ENCODE results near the gene USP2.

DNA sequence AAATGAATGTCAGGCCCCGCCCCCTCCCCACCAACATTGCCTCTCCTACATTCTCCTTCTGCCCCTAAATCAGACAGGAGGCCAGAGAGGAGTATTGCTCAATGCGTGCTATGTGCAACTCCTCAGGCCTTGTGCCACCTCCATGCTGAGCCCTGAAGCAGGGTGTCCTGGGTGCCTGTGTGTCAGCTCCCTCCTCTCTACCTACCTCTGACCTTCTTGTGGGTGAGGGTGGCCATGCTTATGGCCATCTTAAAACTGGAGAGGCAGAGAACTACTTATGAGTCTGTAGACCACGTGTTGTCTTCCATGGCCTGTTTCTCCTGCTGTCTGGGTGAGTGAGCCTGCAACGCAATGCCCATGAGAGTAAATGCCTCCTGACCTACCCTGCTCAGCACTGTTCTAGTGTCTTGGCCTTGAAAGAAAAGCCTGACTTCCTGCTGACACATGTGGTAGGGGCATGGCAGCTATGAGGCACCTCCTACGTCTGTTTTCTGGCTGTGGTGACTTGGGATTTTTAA lies 75.1 kb downstream of the USP2 start:
- no peak for TF ChIP-seq EZH2 (IDR thresholded peaks at IDR 0.05; ENCODE audit: borderline replicate concordance, low read length)
- TF ChIP-seq, protein P1, sequence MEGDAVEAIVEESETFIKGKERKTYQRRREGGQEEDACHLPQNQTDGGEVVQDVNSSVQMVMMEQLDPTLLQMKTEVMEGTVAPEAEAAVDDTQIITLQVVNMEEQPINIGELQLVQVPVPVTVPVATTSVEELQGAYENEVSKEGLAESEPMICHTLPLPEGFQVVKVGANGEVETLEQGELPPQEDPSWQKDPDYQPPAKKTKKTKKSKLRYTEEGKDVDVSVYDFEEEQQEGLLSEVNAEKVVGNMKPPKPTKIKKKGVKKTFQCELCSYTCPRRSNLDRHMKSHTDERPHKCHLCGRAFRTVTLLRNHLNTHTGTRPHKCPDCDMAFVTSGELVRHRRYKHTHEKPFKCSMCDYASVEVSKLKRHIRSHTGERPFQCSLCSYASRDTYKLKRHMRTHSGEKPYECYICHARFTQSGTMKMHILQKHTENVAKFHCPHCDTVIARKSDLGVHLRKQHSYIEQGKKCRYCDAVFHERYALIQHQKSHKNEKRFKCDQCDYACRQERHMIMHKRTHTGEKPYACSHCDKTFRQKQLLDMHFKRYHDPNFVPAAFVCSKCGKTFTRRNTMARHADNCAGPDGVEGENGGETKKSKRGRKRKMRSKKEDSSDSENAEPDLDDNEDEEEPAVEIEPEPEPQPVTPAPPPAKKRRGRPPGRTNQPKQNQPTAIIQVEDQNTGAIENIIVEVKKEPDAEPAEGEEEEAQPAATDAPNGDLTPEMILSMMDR (conservative IDR thresholded peaks at IDR 0.05 in 1 of 2, IDR thresholded peaks at IDR 0.05 in 1 of 2; ENCODE audit: extremely low read depth in 1 of 2, insufficient read depth in 1 of 2, low read depth in 1 of 2, low read length in 2 of 2), result no peak

All from mammary epithelial cell (primary cell).